ENCODE measurements around the gene TMEM183A. TPM values are rescaled to one million over a fixed set of nuclear protein-coding genes. Genes with fewer than 3 reads are reported as not detected.
"Not testable (repeated sequence)": the region's sequence is repeated elsewhere in the genome, so short reads cannot be mapped to it uniquely, and the experiment has no call there.

The TMEM183A gene
- total RNA-seq, 1 experiment from 2014 or later = 99.6 TPM

GRCh38 chr1:202987922-202988583 lies 19.1 kb upstream of the TMEM183A start:
- no peak for DNase-seq (ENCODE audit: low read depth)

GRCh38 chr1:202989879-202990278 lies 17.3 kb upstream of the TMEM183A start:
- DNase-seq (ENCODE audit: low read depth) = no peak

GRCh38 chr1:202991112-202991511 lies 16.1 kb upstream of the TMEM183A start:
- no peak for DNase-seq (ENCODE audit: low read depth)

- peak; percentile 27 for DNase-seq (ENCODE audit: low read depth)
Measured at GRCh38 chr1:202994756-202995155, 12.4 kb upstream of the TMEM183A start.

- peak; percentile 57 for DNase-seq (ENCODE audit: low read depth)
Measured at GRCh38 chr1:202998836-202999750, 8.1 kb upstream of the TMEM183A start.

GRCh38 chr1:203000217-203000944 lies 6.8 kb upstream of the TMEM183A start:
- DNase-seq (ENCODE audit: low read depth) = no peak

- DNase-seq (ENCODE audit: low read depth) = no peak
Measured at GRCh38 chr1:203001986-203002385, 5.2 kb upstream of the TMEM183A start.

GRCh38 chr1:203002951-203003350 lies 4.2 kb upstream of the TMEM183A start:
- DNase-seq (ENCODE audit: low read depth) = no peak

GRCh38 chr1:203005395-203006142 lies 1.6 kb upstream of the TMEM183A start:
- DNase-seq (ENCODE audit: low read depth) = not testable (repeated sequence)

GRCh38 chr1:203009185-203009584 lies 2.0 kb downstream of the TMEM183A start:
- no peak for DNase-seq (ENCODE audit: low read depth)

GRCh38 chr1:203011582-203011981 lies 4.4 kb downstream of the TMEM183A start:
- no peak for DNase-seq (ENCODE audit: low read depth)

- DNase-seq (ENCODE audit: low read depth) = no peak
Measured at GRCh38 chr1:203017061-203017460, 9.9 kb downstream of the TMEM183A start.

- DNase-seq (ENCODE audit: low read depth) = no peak
Measured at GRCh38 chr1:203017692-203018091, 10.5 kb downstream of the TMEM183A start.

- DNase-seq (ENCODE audit: low read depth) = not testable (repeated sequence)
Measured at GRCh38 chr1:203022855-203023254, 15.7 kb downstream of the TMEM183A start.

- DNase-seq (ENCODE audit: low read depth) = no peak
Measured at GRCh38 chr1:203025686-203026030, 18.5 kb downstream of the TMEM183A start.

GRCh38 chr1:203026031-203026665 lies 19.0 kb downstream of the TMEM183A start, which contains the start of gene PPFIA4:
PPFIA4 (plus strand) TSS chr1:203026491; CDS start chr1:203039009, 12,518 bp downstream.
- DNase-seq (ENCODE audit: low read depth) = peak; percentile 78

- no peak for DNase-seq (ENCODE audit: low read depth)
Measured at GRCh38 chr1:203026666-203027663, 19.8 kb downstream of the TMEM183A start.

- DNase-seq (ENCODE audit: low read depth) = no peak
Measured at GRCh38 chr1:203028067-203028783, 21.1 kb downstream of the TMEM183A start.

Data from M059J (cell line).